K562 (cell line): ENCODE measurements around the gene COA5. TPM values are rescaled to one million over a fixed set of nuclear protein-coding genes. Genes with fewer than 3 reads are reported as not detected.
A peak's percentile ranks its signal among the peaks of the same experiment; 100 is the strongest.

Experiments
- ATF7 ChIP-seq: fragments of 450-650 bp; IDR thresholded peaks from 2 replicates; pipeline ENCODE4 v1.7.1; 2014; ENCODE audit warnings: mild to moderate bottlenecking, moderate library complexity
- EP400 ChIP-seq: fragments of 450-650 bp; IDR thresholded peaks from 2 replicates; pipeline ENCODE4 v1.6.1; 2017; ENCODE audit warnings: antibody characterized with exemption, mild to moderate bottlenecking, moderate library complexity
- FOXK2 ChIP-seq, 2 experiments: fragments of 450-650 bp; IDR thresholded peaks in 1 of 2; conservative IDR thresholded peaks in 1 of 2; 2 replicates each; pipeline ENCODE4 v1.6.1; 2016; ENCODE audit warnings: low read depth in 2 of 2, mild to moderate bottlenecking in 1 of 2
- HDAC1 ChIP-seq, 2 experiments: fragments of 450-650 bp; IDR thresholded peaks; 2 replicates each; pipeline ENCODE4 v1.6.1; 2016 to 2017; ENCODE audit warnings: inconsistent platforms in 1 of 2, mild to moderate bottlenecking in 1 of 2, moderate library complexity in 1 of 2
- KLF16 ChIP-seq: IDR thresholded peaks from 2 replicates; pipeline ENCODE4 v1.6.1; 2016; ENCODE audit warnings: antibody characterized with exemption
- MBD2 ChIP-seq: sonication (generic); IDR thresholded peaks from 2 replicates; pipeline ENCODE4 v1.6.1; 2016; ENCODE audit warnings: low read depth, borderline replicate concordance
- NR3C1 ChIP-seq: sonication (generic); formaldehyde crosslinking; IDR thresholded peaks from 2 replicates; pipeline ENCODE4 v1.8.1; 2022; ENCODE audit warnings: missing genetic modification reagents
- NRF1 ChIP-seq, 2 experiments: fragments of 450-650 bp; IDR thresholded peaks in 1 of 2; conservative IDR thresholded peaks in 1 of 2; 2 replicates each; pipeline ENCODE4 v1.6.1; 2014; ENCODE audit warnings: mild to moderate bottlenecking in 2 of 2
- SAP30 ChIP-seq: fragments of 200-600 bp; sonication (generic); IDR thresholded peaks from 2 replicates; pipeline ENCODE4 v1.6.1; 2012; ENCODE audit warnings: borderline replicate concordance, low read depth, mild to moderate bottlenecking, moderate library complexity, low read length, control low read depth, inconsistent platforms; ENCODE audit not compliant: insufficient read depth, poor library complexity, severe bottlenecking
- SETDB1 ChIP-seq: IDR thresholded peaks from one replicate; pipeline ENCODE4 v1.6.1; 2012; ENCODE audit warnings: low read length, control low read depth, inconsistent platforms
- SMARCA5 ChIP-seq: fragments of 450-650 bp; IDR thresholded peaks from 2 replicates; pipeline ENCODE4 v1.6.1; 2016
- ZNF175 ChIP-seq: fragments of 200-800 bp; sonication (Bioruptor generic); IDR thresholded peaks from 2 replicates; pipeline ENCODE4 v1.6.1; 2016; ENCODE audit warnings: low read depth, mild to moderate bottlenecking, missing genetic modification characterization, missing compliant biosample characterization
- polyA plus RNA-seq, 8 experiments: library from polyadenylated mRNA; depleted of rRNA in 4 of 8; stranded (reverse) in 5 of 8; unstranded in 3 of 8; fragments of >200 nt; fragmentation: Nextera tagmentation in 2 of 8; fragmentation: Illumina TruSeq in 1 of 8; extraction: Ambion mirVana in 2 of 8; extraction: Trizol in 1 of 8; gene quantifications; 2 replicates each; pipeline versions ENCODE4 v1.2.1 to v1.2.3, GENCODE V29; 2011 to 2014; ENCODE audit warnings: inconsistent platforms in 1 of 8, missing spikeins in 1 of 8
- total RNA-seq, 7 experiments: library from RNA; depleted of rRNA in 6 of 7; stranded (reverse); fragments of >200 nt in 6 of 7; fragmentation: Illumina TruSeq in 2 of 7; extraction: Trizol in 2 of 7; gene quantifications; 2 replicates each; pipeline versions ENCODE4 v1.2.1 to v1.2.3, GENCODE V29; 2011 to 2021; ENCODE audit warnings: low replicate concordance in 1 of 7
- TF ChIP-seq, protein P1 (sequence below): fragments of 450-650 bp; IDR thresholded peaks from 2 replicates; pipeline ENCODE4 v1.6.1; 2016; ENCODE audit warnings: antibody characterized with exemption
- TF ChIP-seq, protein P2 (sequence below), 2 experiments: fragments of 450-650 bp; conservative IDR thresholded peaks; 2 replicates each; pipeline ENCODE4 v1.6.1; 2017; ENCODE audit warnings: mild to moderate bottlenecking in 2 of 2, moderate library complexity in 2 of 2
- TF ChIP-seq, protein P3 (sequence below): sonication (generic); formaldehyde crosslinking; IDR thresholded peaks from 2 replicates; pipeline ENCODE4 v1.8.1; 2023; ENCODE audit warnings: mild to moderate bottlenecking, missing genetic modification reagents, moderate library complexity
- TF ChIP-seq, protein P4 (sequence below), 2 experiments: fragments of 250-450 bp in 1 of 2; fragments of 450-650 bp in 1 of 2; sonication (Bioruptor Pico) in 1 of 2; IDR thresholded peaks; 2 replicates each; pipeline versions ENCODE4 v1.6.1 to v1.8.0; 2016 to 2021; ENCODE audit warnings: mild to moderate bottlenecking in 2 of 2, moderate library complexity in 2 of 2, missing compliant biosample characterization in 1 of 2, missing genetic modification characterization in 1 of 2
- TF ChIP-seq, protein P5 (sequence below): fragments of 450-650 bp; formaldehyde crosslinking; IDR thresholded peaks from 2 replicates; pipeline ENCODE4 v1.4.0; 2020; ENCODE audit warnings: mild to moderate bottlenecking, moderate library complexity
- TF ChIP-seq, protein P6 (sequence below): fragments of 200-800 bp; sonication (Bioruptor generic); IDR thresholded peaks from 2 replicates; pipeline ENCODE4 v1.6.1; 2017; ENCODE audit warnings: missing genetic modification characterization, missing compliant biosample characterization

The COA5 gene
- total and polyA plus RNA-seq, 9 of the 15 experiments (the other 6 are each of a cell fraction or from before 2014, with no cell fraction given), result 17.9 to 77.6 (median 33.4) TPM

DNA sequence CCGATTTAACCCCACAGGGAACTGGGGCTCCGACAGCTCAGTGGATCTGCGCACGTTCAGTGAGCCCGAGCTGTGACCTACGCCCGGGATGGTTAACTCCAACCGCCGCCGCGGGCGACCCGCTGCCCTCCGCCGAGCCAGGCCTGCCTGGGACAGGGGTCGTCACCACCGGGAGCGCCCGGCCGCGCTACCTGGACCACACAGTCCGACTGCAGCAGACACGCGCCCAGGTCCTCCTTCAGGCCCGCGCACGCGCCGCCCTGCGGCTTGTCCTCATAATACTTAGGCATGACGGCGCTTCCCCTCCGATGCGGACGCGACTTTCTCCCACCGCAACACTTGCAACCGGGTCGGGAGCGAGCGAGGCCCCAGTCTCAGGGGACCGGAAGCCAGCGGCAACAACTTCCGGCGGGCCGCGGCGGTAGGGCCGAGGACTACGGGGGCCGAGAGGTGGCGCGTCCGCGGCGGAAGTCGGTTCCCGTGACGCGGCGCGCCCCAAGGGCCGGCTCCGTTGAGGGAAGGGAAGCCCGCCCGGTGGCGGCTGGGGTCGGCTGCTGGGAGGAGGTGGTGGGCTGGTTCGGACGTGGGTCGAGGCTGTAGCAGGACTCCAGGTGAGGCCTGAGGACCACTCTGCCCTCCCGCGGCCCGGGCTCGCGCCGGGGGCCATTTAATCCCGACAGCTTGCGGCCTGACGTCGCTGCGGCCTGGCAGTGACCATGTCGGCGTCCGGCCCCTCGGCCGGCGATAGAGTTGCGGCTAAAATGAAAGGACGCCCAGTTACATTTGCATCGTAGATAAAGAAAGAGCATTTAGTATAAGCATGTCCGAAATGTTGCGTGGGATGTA, at the start of gene COA5, which contains the start of gene UNC50 (continued):
- TF ChIP-seq, protein P1, sequence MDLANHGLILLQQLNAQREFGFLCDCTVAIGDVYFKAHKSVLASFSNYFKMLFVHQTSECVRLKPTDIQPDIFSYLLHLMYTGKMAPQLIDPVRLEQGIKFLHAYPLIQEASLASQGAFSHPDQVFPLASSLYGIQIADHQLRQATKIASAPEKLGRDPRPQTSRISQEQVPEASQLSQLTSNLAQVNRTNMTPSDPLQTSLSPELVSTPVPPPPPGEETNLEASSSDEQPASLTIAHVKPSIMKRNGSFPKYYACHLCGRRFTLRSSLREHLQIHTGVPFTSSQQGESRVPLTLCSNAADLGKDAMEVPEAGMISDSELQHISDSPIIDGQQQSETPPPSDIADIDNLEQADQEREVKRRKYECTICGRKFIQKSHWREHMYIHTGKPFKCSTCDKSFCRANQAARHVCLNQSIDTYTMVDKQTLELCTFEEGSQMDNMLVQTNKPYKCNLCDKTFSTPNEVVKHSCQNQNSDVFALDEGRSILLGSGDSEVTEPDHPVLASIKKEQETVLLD, result no peak
- TF ChIP-seq HDAC1 (IDR thresholded peaks at IDR 0.05) (peak in 1 of 2 experiments; percentile 77; a peak in 2 of 4 replicates), KLF16 (0 out of 2 replicates have a peak, but pooled peaks have one; percentile 45), NRF1 (conservative IDR thresholded peaks at IDR 0.05 in 1 of 2, IDR thresholded peaks at IDR 0.05 in 1 of 2) (peak; percentile 86 to 88), SETDB1 (no peak), SAP30 (peak; percentile 72), FOXK2 (conservative IDR thresholded peaks at IDR 0.05 in 1 of 2, IDR thresholded peaks at IDR 0.05 in 1 of 2; ENCODE audit: low read depth in 2 of 2) (peak; percentile 63 to 80), MBD2 (peak; percentile 70; the same call in 1 of the 2 replicates), ATF7 (peak; percentile 75), EP400 (peak; percentile 93), NR3C1 (no peak), ZNF175 (CRISPR knock-in tag) (0 out of 2 replicates have a peak, but pooled peaks have one; percentile 23), SMARCA5 (no peak)
- TF ChIP-seq, protein P2, sequence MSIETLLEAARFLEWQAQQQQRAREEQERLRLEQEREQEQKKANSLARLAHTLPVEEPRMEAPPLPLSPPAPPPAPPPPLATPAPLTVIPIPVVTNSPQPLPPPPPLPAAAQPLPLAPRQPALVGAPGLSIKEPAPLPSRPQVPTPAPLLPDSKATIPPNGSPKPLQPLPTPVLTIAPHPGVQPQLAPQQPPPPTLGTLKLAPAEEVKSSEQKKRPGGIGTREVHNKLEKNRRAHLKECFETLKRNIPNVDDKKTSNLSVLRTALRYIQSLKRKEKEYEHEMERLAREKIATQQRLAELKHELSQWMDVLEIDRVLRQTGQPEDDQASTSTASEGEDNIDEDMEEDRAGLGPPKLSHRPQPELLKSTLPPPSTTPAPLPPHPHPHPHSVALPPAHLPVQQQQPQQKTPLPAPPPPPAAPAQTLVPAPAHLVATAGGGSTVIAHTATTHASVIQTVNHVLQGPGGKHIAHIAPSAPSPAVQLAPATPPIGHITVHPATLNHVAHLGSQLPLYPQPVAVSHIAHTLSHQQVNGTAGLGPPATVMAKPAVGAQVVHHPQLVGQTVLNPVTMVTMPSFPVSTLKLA (conservative IDR thresholded peaks at IDR 0.05), result peak; percentile 66 to 87
- TF ChIP-seq, protein P3, sequence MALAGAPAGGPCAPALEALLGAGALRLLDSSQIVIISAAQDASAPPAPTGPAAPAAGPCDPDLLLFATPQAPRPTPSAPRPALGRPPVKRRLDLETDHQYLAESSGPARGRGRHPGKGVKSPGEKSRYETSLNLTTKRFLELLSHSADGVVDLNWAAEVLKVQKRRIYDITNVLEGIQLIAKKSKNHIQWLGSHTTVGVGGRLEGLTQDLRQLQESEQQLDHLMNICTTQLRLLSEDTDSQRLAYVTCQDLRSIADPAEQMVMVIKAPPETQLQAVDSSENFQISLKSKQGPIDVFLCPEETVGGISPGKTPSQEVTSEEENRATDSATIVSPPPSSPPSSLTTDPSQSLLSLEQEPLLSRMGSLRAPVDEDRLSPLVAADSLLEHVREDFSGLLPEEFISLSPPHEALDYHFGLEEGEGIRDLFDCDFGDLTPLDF (CRISPR knock-in tag), result peak; percentile 36; the same call in 1 of the 2 replicates
- TF ChIP-seq, protein P4, sequence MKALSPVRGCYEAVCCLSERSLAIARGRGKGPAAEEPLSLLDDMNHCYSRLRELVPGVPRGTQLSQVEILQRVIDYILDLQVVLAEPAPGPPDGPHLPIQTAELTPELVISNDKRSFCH (CRISPR knock-in tag; IDR thresholded peaks at IDR 0.05), result no peak
- TF ChIP-seq, protein P4 (tag; IDR thresholded peaks at IDR 0.05), result peak; percentile 61; the same call in 1 of the 2 replicates
- TF ChIP-seq, protein P5, sequence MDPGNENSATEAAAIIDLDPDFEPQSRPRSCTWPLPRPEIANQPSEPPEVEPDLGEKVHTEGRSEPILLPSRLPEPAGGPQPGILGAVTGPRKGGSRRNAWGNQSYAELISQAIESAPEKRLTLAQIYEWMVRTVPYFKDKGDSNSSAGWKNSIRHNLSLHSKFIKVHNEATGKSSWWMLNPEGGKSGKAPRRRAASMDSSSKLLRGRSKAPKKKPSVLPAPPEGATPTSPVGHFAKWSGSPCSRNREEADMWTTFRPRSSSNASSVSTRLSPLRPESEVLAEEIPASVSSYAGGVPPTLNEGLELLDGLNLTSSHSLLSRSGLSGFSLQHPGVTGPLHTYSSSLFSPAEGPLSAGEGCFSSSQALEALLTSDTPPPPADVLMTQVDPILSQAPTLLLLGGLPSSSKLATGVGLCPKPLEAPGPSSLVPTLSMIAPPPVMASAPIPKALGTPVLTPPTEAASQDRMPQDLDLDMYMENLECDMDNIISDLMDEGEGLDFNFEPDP, result no peak
- TF ChIP-seq, protein P6, sequence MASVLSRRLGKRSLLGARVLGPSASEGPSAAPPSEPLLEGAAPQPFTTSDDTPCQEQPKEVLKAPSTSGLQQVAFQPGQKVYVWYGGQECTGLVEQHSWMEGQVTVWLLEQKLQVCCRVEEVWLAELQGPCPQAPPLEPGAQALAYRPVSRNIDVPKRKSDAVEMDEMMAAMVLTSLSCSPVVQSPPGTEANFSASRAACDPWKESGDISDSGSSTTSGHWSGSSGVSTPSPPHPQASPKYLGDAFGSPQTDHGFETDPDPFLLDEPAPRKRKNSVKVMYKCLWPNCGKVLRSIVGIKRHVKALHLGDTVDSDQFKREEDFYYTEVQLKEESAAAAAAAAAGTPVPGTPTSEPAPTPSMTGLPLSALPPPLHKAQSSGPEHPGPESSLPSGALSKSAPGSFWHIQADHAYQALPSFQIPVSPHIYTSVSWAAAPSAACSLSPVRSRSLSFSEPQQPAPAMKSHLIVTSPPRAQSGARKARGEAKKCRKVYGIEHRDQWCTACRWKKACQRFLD, result 0 out of 2 replicates have a peak, but pooled peaks have one; percentile 76
